Transverse colon (tissue), 4 donors: Measurements from ENCODE around the gene SERPINB12.

Experiments
- CTCF ChIP-seq, 5 experiments: fragments of 200-600 bp in 3 of 5; fragments of 450-650 bp in 2 of 5; sonication (generic) in 3 of 5; IDR thresholded peaks; 1 replicate in 2 of 5; 2 replicates in 3 of 5; pipeline ENCODE4 v1.5.1; 2016 to 2017; ENCODE audit warnings: antibody characterized with exemption in 5 of 5, inconsistent platforms in 3 of 5, mild to moderate bottlenecking in 2 of 5, moderate library complexity in 1 of 5
- EP300 ChIP-seq: sonication (generic); formaldehyde crosslinking; IDR thresholded peaks from one replicate; pipeline ENCODE4 v1.6.1; 2017; ENCODE audit warnings: antibody characterized with exemption, low read depth
- POLR2A ChIP-seq: fragments of 450-650 bp; IDR thresholded peaks from one replicate; pipeline ENCODE4 v1.6.1; 2016; ENCODE audit warnings: antibody characterized with exemption, mild to moderate bottlenecking, moderate library complexity
- POLR2AphosphoS5 ChIP-seq, 3 donors: sonication (generic); formaldehyde crosslinking; IDR thresholded peaks; one replicate each; pipeline ENCODE4 v1.6.1; 2016; ENCODE audit warnings: antibody characterized with exemption in 3 of 3

DNA sequence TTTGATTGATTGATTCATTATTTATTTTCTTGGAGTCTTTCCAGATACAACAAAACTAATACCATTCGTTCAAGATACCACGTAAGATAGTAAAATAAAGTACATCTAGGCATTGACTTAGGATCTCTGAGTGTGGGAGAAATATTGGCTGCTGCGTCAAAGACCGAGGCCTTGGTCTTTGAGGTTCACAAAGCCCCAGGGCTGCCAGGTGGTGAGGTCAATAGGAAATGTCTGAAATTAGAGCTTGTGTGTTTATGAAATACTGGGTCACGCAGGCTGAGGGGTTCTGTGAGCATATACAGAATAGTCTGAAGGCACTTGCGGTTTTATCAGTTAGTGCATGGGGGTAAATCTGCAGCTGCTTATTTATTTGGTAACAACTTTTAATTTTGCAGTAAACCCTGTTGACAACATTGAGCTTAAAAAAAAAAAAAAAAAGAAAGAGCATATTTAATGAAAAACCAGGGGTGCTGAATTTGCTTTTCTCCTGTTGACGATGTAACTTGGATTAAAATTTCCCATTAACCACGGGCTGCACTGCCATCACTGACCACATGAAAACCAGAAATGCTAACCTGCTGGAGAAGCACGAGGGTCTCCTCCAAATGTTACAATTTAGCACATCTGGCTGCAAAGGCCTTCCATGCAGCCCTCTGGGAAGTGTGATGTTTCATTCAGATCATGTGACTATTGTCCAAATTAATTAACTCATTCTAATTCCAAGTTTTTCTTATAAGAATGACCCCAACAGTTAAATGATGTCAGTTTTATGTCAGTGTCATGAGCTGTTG lies 27.1 kb upstream of the SERPINB12 start:
- TF ChIP-seq CTCF (IDR thresholded peaks at IDR 0.05) (no peak), POLR2A (no peak), EP300 (no peak), POLR2AphosphoS5 (IDR thresholded peaks at IDR 0.05) (no peak)
